Heart right ventricle (tissue), 16 donors: ENCODE results near the gene NAA11. TPM values are rescaled to one million over a fixed set of nuclear protein-coding genes. Genes with fewer than 3 reads are reported as not detected.

Source experiments
- ATAC-seq, 8 donors: fragments of 200-7000 bp; cut with Tn5 transposase; one replicate each; pipeline ENCODE4 v1.9.1; 2020; ENCODE audit warnings: mild to moderate bottlenecking in 8 of 8, moderate library complexity in 8 of 8, moderate number of reproducible peaks in 1 of 8
- DNase-seq, 2 donors: peaks; one replicate each; pipeline ENCODE4 v3.0.0-alpha.2; 2020
- H3K27ac ChIP-seq, 10 donors: fragments of 200-600 bp; sonication (generic) in 2 of 10; one replicate each; pipeline versions ENCODE4 v1.5.0 to v1.8.0; 2020 to 2022; ENCODE audit warnings: mild to moderate bottlenecking in 3 of 10
- H3K27me3 ChIP-seq, 7 donors: fragments of 200-600 bp; one replicate each; pipeline ENCODE4 v1.8.0; 2021 to 2022; ENCODE audit warnings: mild to moderate bottlenecking in 2 of 7
- H3K36me3 ChIP-seq, 9 donors: fragments of 200-600 bp; sonication (generic) in 1 of 9; one replicate each; pipeline versions ENCODE4 v1.5.0 to v1.8.0; 2020 to 2022; ENCODE audit warnings: mild to moderate bottlenecking in 2 of 9
- H3K4me1 ChIP-seq, 9 donors: fragments of 200-600 bp; sonication (generic) in 1 of 9; one replicate each; pipeline versions ENCODE4 v1.5.0 to v1.8.0; 2020 to 2022; ENCODE audit warnings: mild to moderate bottlenecking in 4 of 9
- H3K4me3 ChIP-seq, 10 donors: fragments of 200-600 bp; sonication (generic) in 2 of 10; one replicate each; pipeline versions ENCODE4 v1.5.0 to v1.8.0; 2020 to 2022; ENCODE audit warnings: mild to moderate bottlenecking in 7 of 10, moderate library complexity in 2 of 10
- H3K9me3 ChIP-seq, 11 donors: fragments of 200-600 bp in 10 of 11; sonication (generic) in 2 of 11; one replicate each; pipeline versions ENCODE4 v1.5.0 to v1.8.0; 2013 to 2022; ENCODE audit warnings: mild to moderate bottlenecking in 2 of 11, control low read depth in 1 of 11, moderate library complexity in 1 of 11
- CTCF ChIP-seq, 9 donors: fragments of 200-600 bp; sonication (generic) in 2 of 9; IDR thresholded peaks; one replicate each; pipeline versions ENCODE4 v1.5.0 to v1.8.0; 2021 to 2022; ENCODE audit warnings: antibody characterized with exemption in 9 of 9, mild to moderate bottlenecking in 5 of 9, moderate library complexity in 1 of 9
- WGBS, 2 donors: extraction: QIAGEN DNeasy Blood & Tissue Kit; methylation state at CpG; one replicate each; pipeline ENCODE4 v1.1.7; 2013; ENCODE audit warnings: inconsistent platforms in 1 of 2; 5-methylcytosine and 5-hydroxymethylcytosine counted together
- intact Hi-C, 10 donors: fragments of 100-400 bp; cut with DNase I; formaldehyde crosslinking; loops; one replicate each; pipeline versions ENCODE4 v1.11.1 to v1.14.2; 2022
- polyA plus RNA-seq, 2 donors: library from polyadenylated mRNA; stranded (reverse); fragments of 200-250 nt; gene quantifications; one replicate each; pipeline ENCODE4 v1.2.3, GENCODE V29; 2013
- total RNA-seq, 10 donors: library from RNA; stranded (reverse); fragmentation: NEBNext Ultra II Directional in 3 of 10; extraction: Animal tissue kit (Norgen Biotek cat#: 25700) in 3 of 10; gene quantifications; one replicate each; pipeline versions ENCODE4 v1.2.1 to v1.2.4, GENCODE V29; 2021 to 2023
- donor health status: Arrhythmogenic right ventricular cardiomyopathy.
- donor health status: ischemic (EF 13 %, LVEDD 7.1; RV severe dilation, severe dysfunction).
- donor health status: healthy with polysubstance abuse.
- donor health status: DM: no; HTN: yes; CAD: no.
- donor health status: DM: no; HTN: no; CAD: no.
- donor health status: ischemic (EF 25% LVEDD 6.9; RV normal size, moderate dysfunction).
- donor health status: ischemic (EF 25% LVEDD 5.7; RV mildly dilated, moderate dysfunction).
- donor health status: healthy.
- donor health status: DM: yes; HTN: yes; CAD: no.
- donor health status: Ischemic cardiomyopathy.
- donor health status: ischemic (EF 35%, LVEDD 5.7; RV mildly dilated, moderate dysfunction).
- donor health status: nonischemic (EF 11% LVEDD 7.7; RV severe dilation, severe dysfunction).
- donor health status: DM: yes; HTN: yes; CAD: no.
- donor health status: PGD.
- donor health status: ischemic (EF 29% LVEDD 5.4; RV normal size, mild dysfunction).
- donor health status: nonischemic (EF 23%, LVEDD 6.1; RV moderate dilation, normal function).

Gene NAA11
- total and polyA plus RNA-seq, 12 donors = not detected

GRCh38 chr4:79267671-79268070 is 58.2 kb downstream of the NAA11 start:
- peaks cover 0 to 2% (median 0%) of the 10 kb centered on the region in 11 donors for H3K9me3 ChIP-seq
- ATAC-seq (no peak), DNase-seq (no peak)
- no peak for TF ChIP-seq CTCF (IDR thresholded peaks at IDR 0.05)
- H3K36me3 ChIP-seq = no peaks in the 10 kb centered on the region
- H3K4me1 ChIP-seq = no peaks in the 10 kb centered on the region
- no peaks in the 10 kb centered on the region for H3K27me3 ChIP-seq
- no peak overlapping the region for H3K27ac ChIP-seq
- intact Hi-C loops = no loop called here
- H3K4me3 ChIP-seq = no peak overlapping the region
- WGBS, 2 donors = 50 to 51% methylated on average over 1 of the region's 1 CpG

Other genes with a start within 250 kb of the NAA11 start
- not detected for gene GK2, start 82.2 kb upstream of the NAA11 start, total RNA-seq
- not detected for gene GK2, start 82.2 kb upstream of the NAA11 start, polyA plus RNA-seq